RWPE1 (cell line): Measurements from ENCODE around the gene RNF166.
A peak's percentile ranks its signal among the peaks of the same experiment; 100 is the strongest.

Experiments
- CTCF ChIA-PET: fragments of 350-600 bp; sonication (Branson Sonifier 250); formaldehyde crosslinking; extraction: SDS; loops from one replicate; lab custom pipeline; 2021; lab: Yijun Ruan, JAX
- POLR2A ChIA-PET: fragments of 400-600 bp; formaldehyde crosslinking; extraction: SDS; loops from one replicate; lab custom pipeline; 2020; ENCODE audit warnings: antibody characterized with exemption; ENCODE audit not compliant: low non-redundant PET; lab: Yijun Ruan, JAX
- DNase-seq: peaks from one replicate; pipeline ENCODE4 v3.0.0; 2012; ENCODE audit warnings: low spot score
- H3K27ac ChIP-seq: fragments of 450-650 bp; 2 replicates; pipeline ENCODE4 v1.5.1; 2017
- TF ChIP-seq, protein P1 (sequence below): fragments of 450-650 bp; conservative IDR thresholded peaks from 2 replicates; pipeline ENCODE4 v1.5.1; 2017; ENCODE audit warnings: low read depth, mild to moderate bottlenecking

RNF166 gene

DNA sequence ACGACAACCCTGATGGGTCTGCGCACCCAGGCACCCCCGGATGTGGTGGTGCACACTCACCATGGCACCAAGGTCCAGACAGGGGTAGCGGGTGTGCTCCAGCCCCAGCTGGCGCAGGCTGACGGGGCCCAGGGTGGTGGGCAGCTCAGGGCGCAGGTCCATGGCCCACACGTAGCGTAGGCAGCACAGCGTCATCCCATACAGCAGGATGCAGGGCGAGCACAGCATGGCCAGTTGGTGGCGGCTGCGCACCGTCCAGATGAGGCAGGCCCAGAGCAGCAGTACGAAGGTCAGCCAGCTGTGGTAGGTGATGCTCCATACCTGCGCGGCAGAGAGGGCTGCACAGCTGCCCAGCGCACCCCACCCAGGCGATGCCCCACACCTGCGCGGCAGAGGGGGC lies 29.9 kb upstream of the RNF166 start:
- H3K27ac ChIP-seq: no peak overlapping the region
- no peak for DNase-seq
- POLR2A ChIA-PET: no interaction called here
- TF ChIP-seq, protein P1, sequence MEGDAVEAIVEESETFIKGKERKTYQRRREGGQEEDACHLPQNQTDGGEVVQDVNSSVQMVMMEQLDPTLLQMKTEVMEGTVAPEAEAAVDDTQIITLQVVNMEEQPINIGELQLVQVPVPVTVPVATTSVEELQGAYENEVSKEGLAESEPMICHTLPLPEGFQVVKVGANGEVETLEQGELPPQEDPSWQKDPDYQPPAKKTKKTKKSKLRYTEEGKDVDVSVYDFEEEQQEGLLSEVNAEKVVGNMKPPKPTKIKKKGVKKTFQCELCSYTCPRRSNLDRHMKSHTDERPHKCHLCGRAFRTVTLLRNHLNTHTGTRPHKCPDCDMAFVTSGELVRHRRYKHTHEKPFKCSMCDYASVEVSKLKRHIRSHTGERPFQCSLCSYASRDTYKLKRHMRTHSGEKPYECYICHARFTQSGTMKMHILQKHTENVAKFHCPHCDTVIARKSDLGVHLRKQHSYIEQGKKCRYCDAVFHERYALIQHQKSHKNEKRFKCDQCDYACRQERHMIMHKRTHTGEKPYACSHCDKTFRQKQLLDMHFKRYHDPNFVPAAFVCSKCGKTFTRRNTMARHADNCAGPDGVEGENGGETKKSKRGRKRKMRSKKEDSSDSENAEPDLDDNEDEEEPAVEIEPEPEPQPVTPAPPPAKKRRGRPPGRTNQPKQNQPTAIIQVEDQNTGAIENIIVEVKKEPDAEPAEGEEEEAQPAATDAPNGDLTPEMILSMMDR: no peak
- CTCF ChIA-PET: interaction anchor here (0.6 to 6.4 kb wide), 6 partner anchors 12 to 431 kb away, joined by 3 to 55 read pairs (median 9); partner anchors contain the start of gene PIEZO1

DNA sequence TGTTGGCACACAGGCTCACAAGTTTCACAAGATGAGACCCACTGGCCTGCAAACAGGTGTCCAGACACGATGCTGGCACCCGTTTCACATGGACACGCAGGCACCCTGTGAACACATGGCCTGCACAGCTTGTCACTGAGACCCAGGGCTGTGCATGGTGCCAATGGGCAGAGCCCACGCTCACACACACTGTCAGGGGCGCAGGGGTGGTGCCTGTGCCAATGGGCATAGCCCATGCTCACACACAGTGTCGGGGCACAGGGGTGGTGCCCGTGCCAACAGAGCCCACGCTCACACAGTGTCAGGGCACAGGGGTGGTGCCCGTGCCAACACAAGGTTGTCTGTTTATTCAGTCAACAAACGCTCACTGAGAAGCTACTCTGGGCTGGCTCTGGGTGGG lies 29.4 kb upstream of the RNF166 start:
- no peak for DNase-seq
- TF ChIP-seq, protein P1: no peak
- POLR2A ChIA-PET: no interaction called here
- 0 out of 2 replicates have a peak overlapping the region, but pooled peaks have one; percentile 63 for H3K27ac ChIP-seq
- CTCF ChIA-PET: interaction anchor here (0.6 to 6.4 kb wide), 3 partner anchors 11 to 50 kb away, joined by 3 to 55 read pairs (median 5); partner anchors contain the start of gene PIEZO1

- ChIA-PET POLR2A (interaction anchor here (0.5 kb wide), 1 partner anchor 11 kb away, joined by 3 read pairs; no protein-coding TSS in a partner anchor), CTCF (interaction anchor here (0.8 to 6.4 kb wide), 3 partner anchors 8 to 50 kb away, joined by 3 to 55 read pairs (median 5); partner anchors contain the start of gene PIEZO1)
- no peak for DNase-seq
- H3K27ac ChIP-seq: peak overlapping the region; percentile 63
- TF ChIP-seq, protein P1: no peak
Measured at GRCh38 chr16:88735121-88735520, 28.9 kb upstream of the RNF166 start.

GRCh38 chr16:88734361-88734728 lies 28.1 kb upstream of the RNF166 start:
- ChIA-PET CTCF (interaction anchor here (1.9 kb wide), 1 partner anchor 9 kb away, joined by 5 read pairs; no protein-coding TSS in a partner anchor), POLR2A (interaction anchor here (0.5 kb wide), 1 partner anchor 12 kb away, joined by 3 read pairs; no protein-coding TSS in a partner anchor)
- no peak for DNase-seq
- peak overlapping the region; percentile 63 for H3K27ac ChIP-seq
- TF ChIP-seq, protein P1: no peak

DNA sequence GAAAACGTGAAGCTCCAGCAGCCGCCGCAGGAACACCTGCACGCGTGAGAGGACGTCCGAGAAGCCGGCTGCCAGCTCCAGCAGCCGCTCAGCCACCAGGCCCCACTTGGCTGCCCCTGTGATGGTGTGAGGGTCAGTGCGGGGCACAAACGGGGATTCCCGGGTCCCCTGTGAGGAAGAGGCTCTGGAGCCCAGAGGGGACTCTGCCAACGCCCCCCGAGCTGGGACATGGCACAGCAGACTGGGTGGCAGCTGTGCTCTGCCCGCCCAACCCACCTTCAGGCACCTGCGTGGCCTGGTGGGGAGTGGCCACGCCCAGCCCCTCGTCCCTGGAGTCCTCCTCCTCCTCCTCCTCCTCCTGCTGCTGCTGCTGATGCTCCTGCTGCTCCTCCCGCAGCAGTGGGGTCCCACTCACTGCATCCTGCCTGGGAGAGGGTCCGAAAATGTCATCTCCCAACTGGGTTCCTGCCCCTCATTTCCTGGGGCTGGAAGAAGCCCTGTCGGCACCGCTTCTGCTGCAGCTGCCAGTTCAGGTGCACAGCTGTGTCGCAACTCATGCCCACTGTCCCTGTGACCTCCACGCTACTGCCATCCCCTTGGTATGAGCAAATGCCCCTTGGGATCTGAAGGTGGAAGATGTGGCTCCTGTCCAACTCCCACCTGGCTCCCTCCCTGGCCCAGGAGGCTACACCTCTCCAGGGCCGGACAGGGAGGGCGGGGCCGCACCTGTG lies 27.6 kb upstream of the RNF166 start:
- ChIA-PET POLR2A (no interaction called here), CTCF (interaction anchor here (1.0 to 1.9 kb wide), 2 partner anchors 10 to 14 kb away, joined by 3 to 5 read pairs; no protein-coding TSS in a partner anchor)

GRCh38 chr16:88732961-88733294 lies 26.7 kb upstream of the RNF166 start:
- ChIA-PET CTCF (interaction anchor here (0.7 to 1.0 kb wide), 2 partner anchors 15 to 444 kb away, joined by 3 read pairs; no protein-coding TSS in a partner anchor), POLR2A (no interaction called here)
- TF ChIP-seq, protein P1: no peak
- H3K27ac ChIP-seq: peak overlapping the region; percentile 63
- no peak for DNase-seq

More for the DNA sequence above, 27.6 kb upstream of the RNF166 start:
- peak overlapping the region; percentile 63 for H3K27ac ChIP-seq
- TF ChIP-seq, protein P1: no peak
- no peak for DNase-seq
